ENCODE data around the gene CFAP46.
"Not testable (repeated sequence)": the region's sequence is repeated elsewhere in the genome, so short reads cannot be mapped to it uniquely, and the experiment has no call there.

Gene CFAP46

DNA sequence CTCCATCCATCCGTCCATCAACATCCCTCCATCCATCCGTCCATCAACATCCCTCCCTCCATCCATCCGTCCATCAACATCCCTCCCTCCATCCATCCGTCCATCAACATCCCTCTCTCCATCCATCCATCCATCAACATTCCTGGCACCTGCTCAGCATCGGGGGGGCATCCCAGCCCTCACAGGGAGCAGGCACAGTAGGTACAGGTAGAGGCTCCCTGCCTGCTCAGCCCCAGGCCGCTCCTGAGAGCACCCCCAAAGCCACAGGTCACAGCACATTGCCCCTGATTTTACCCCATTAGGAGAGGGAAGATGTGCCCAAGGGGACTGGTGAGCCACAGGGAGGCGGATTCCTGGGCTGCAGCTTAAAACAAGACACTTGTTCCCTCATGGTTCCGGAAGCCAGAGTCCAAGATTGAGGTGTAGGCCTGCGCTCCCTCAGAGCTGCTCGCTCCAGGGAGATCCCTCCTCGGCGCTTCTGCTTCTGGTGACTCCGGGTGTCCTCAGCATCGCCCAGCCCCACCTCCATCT is 21.1 kb upstream of the CFAP46 start:
- DNase-seq (ENCODE audit: low read depth in 4 of 4, low spot score in 1 of 4) = no peak

DNA sequence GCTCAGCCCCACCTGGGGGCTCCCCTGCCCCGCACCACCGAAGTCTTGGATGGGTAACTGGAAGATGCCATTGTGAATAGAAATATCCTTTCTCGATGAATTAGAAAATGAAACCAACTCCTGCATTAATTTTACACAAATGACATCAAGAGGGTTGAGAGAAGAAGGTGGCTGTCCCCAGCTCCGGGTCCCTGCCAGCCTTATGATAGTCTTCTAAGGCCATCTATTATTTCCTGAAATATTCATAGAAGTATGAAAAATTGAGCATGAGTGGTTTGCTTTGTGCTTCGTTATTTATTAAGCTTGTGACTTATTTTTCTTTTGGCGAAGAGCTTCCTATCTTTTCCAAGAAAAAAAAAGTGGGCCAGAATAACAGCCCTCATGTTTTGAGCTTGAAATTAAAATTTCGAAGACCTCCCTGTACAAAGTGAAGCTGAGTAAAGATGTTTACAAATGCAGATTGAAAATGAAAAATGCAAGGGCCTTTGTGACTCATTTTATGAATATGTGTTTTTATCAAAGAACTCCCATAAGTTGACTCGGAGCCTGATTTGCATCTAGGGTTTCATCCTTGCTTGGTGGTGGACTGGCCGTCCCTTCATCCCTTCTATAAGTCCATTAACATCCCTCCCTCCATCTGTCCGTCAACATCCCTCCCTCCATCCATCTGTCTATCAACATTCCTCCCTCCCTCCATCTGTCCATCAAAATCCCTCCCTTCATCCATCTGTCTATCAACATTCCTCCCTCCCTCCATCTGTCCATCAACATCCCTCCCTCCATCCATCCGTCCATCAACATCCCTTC is 20.5 kb upstream of the CFAP46 start:
- DNase-seq (ENCODE audit: low read depth in 4 of 4, low spot score in 1 of 4) = no peak

DNA sequence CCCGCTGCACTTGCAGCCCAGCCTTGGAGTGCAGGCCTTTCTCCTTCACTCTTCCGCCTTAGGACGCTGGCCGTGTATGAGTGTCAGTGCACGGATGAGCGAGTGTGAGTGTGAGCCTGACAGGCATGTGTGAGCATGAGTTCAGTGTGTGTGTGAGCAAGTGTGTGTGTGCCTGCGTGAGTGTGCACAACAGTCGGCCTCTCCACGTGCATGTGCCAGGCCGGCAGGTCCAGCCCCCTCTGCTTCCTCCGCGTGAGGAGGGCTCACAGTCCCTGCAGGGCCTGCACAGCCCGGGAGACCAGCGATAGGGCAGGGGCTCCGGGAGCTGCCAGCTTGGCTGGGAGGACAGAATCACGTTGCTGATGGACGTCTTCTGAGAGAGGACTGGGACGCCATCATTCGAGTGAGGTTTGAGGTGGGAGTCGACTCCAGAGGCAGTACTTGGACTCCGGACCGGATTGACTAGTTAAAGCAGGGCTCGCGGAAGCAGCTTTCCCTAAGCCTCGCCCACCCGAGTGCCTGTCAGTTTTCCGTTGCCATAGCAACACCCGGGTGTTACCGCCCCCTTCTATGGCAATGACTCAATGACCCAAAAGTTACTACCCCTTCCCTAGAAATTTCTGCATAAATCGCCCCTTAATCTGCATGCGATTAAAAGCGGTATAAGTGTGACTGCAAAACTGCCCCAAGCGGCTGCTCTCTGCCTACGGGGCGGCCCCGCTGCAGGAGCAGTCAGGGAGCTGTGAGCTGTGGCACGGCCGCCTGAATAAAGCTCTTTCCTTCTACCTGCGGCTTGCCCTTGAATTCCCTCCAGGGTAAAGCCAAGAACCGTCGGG is 19.6 kb upstream of the CFAP46 start:
- peak; percentile 33 to 67 (median 60) for DNase-seq (ENCODE audit: low read depth in 4 of 4, low spot score in 1 of 4)

DNA sequence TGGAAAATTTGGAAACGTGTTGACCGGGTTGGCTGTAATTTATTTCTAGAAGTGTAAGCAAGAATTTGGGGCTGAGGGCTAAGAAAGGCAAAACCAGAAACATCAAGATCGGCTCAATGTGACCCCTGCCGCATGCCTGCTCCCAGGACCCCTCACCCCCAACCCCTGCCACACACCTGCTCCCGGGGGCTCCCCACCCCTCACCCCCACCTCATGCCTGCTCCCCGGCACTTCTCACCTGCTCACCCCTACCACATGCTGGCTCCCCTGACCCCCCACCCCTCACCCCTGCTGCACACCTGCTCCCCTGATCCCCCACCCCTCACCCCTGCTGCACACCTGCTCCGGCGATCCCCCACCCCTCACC is 19.0 kb upstream of the CFAP46 start:
- DNase-seq (ENCODE audit: low read depth in 4 of 4, low spot score in 1 of 4) = no peak

DNA sequence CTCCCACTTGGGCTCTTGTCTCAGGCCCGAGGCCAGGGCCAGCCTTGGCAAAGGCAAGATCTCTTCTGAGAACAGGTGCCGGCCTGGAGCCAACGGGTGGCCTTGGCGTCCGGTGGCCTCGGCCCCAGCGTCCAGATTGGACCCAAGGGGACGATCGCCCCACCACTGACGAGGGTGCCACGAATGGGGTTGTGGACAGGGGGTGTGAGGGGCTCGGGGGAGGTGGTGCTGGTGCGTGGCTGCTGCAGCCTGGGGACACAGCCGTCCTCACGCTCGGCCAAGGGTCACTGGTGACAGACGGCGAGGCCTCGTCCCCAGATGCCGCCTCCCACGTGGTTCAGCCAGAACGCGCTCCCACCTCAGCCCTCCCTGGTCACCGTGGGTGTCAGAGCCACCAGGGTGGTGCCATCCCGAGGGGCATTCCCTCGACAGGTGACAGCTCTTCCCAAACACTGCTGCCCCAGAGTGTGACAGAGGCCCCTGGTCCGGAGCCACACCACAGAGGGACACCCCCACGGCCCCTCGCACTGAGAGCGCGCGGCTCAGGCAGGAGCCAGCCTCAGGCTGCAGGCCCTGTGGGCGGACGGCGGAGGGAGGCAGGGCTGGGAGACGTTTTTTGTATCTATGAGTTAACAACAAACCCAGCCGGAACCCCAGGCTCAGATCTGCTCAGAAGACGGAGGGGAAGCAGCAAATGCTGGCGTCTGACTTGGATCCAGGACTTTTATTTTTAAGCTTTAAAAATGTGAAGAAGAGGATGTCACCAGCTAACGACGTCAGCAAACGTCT is 18.5 kb upstream of the CFAP46 start:
- no peak for DNase-seq (ENCODE audit: low read depth in 4 of 4, low spot score in 1 of 4)

DNA sequence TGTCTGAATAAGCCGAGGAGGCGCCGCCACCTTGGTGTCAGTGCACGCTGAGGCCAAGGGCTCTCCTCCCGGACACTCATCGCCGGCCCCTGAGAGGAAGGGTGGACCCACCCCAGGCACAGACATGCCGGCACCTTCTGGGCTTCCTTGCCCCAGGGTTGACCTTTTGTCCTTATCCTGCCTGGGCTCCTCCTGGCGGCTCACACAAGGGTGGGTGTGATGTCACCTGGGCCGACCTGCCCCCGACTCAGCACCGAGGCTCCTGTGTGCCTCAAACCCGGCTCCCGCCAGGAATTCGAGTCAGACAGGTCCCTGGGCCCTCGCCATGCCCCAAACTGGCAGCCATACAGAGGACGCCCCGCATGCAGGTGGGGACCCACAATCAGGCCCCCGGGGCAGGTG is 17.7 kb upstream of the CFAP46 start:
- DNase-seq (ENCODE audit: low read depth in 4 of 4, low spot score in 1 of 4) = no peak

DNA sequence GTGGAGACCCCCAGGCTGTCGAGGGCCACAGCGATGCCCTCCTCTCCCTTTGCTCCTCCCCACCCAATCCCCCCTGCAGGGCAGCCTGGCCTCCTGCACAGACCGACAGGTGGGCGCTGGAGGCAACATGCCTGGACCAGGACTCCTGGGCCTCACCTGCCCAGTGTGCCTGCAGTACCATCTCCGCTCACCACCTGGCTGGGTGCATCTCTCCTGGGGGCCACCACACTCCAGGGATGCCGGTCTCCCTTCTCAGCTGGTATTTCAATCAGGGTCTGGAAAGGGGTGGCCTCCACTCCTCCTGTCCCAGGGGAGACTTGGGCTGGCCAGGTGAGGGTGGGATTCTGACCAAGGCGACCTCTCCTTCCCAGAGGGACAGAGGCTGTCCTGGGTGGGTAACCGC is 17.2 kb upstream of the CFAP46 start:
- no peak for DNase-seq (ENCODE audit: low read depth in 4 of 4, low spot score in 1 of 4)

DNA sequence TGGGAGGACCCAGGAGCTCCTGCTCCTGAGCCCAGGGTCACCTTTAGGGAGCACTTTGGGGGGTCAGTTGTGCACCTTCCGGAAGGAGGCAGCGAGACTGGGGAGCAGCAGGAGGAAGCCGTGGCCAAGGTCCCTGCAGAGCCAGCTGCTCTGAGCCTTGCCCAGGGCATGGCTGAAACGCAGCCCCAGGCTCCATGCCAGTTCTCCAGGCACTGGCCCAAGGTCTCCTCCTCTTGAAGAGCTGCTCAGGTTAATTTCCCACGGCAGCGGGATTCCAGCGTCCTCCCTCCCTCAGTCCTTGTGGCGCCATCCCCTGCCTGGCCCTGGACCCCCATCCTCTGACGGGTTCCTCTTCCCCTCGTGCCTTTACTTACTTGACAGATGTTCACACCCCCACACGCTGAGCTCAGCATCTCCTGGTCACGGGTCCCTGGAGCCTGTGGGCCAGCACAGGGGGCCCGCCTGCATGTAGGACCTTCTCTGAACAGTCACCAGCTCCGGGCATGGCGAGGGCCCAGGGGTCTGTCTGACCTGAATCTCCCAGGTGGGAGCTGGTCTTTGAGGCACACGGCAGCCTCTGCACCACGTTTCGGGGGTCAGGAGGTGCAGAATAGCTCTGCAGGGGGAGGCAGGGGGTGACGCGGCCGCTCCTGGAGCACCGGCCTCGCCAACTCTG is 16.7 kb upstream of the CFAP46 start:
- DNase-seq (ENCODE audit: low read depth in 4 of 4, low spot score in 1 of 4) = no peak

DNA sequence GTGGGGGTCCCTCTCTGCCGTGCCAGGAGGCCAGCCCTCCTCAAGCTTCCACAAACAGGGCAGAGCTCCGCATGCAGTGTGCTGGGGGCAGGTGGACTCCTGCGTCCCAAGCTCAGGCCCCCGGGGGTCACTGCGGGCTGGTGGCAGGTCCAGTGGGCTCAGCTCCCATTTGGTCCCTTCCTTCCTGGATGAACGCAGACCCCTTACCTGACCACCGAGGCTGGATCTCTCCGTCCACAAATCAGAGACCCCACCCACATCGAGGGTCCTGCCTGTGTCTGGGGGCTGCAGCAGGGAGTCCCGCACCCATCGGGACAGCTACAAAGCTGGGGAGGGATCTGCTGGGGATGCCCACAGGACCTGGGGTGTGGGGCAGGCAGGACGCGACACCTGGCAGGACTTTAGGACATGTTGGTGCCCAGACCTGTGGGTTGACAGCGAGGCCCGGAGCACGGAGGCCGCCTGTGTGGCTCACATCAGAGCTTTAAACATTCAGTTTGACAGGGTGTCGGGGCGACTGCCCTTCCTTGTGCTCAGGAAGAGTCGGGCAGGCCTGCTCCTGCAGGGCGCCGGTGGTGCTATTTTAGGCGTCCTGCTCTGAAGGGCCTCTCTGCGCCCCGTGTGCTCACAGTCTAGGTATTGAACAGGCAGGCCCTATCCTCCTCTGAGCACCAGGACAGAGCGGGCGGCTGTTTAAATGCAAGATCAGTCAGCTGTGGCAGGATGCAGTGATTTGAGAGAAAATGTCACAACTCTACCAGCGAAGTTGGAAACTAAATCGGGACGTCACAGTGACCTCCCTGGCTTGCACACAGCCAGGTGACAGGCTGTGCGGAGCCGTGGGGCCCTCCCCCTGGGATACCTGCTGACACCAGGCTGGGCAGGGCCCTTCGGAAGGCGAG is 15.9 kb upstream of the CFAP46 start:
- no peak for DNase-seq (ENCODE audit: low read depth in 4 of 4, low spot score in 1 of 4)

DNA sequence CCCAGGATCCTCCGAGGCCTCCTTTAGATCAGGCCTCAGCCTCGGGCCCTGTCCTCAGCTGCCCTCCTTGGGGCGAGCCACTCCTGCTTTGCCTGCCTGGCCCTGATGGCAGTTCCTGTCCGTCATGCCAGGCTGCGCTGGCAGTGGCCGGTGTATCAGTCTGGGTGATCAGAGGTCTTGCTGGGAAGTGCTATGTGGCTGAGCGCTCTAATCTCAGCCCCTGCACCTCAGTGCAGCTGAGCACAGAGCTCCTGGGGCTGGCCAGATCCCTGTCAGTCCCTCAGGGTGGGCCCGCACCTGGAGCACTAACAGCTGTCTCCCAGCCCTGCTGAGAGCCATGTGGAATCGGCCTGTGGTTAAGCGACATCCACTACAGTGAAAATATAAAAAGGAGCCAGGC is 14.8 kb upstream of the CFAP46 start:
- DNase-seq (ENCODE audit: low read depth in 4 of 4, low spot score in 1 of 4) = no peak

DNA sequence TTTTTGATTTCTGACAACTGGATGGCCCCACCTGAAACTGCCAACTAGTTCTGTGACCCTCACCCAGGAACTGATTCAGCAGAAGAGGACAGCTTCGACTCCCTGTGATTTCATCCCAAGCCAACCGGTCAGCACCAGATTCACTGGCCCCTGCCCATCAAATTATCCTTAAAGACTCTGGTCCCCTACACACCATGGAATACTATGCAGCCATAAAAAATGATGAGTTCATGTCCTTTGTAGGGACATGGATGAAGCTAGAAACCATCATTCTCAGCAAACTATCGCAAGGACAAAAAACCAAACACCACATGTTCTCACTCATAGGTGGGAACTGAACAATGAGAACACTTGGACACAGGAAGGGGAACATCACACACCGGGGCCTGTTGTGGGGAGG is 13.9 kb upstream of the CFAP46 start:
- DNase-seq (ENCODE audit: low read depth in 4 of 4, low spot score in 1 of 4) = not testable (repeated sequence)

DNA sequence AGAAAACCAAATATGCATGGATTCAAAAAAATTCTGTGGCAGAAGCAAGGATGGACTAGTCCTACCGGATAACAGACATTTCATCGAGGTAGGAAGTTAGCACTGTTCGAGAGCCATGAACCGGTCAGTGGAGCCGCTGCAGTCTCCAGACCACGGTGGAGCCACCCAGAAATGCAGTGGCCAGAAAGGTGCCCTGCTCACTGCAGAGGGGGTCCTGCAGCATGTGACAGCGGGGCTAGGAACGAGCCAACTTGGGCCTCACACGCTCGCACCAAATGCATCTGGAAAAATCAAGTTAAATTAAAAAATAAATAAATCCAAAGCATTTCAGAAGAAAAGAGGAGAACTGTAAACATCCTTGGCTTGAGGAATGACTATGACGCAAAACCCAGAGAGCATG is 13.1 kb upstream of the CFAP46 start:
- no peak for DNase-seq (ENCODE audit: low read depth in 4 of 4, low spot score in 1 of 4)

DNA sequence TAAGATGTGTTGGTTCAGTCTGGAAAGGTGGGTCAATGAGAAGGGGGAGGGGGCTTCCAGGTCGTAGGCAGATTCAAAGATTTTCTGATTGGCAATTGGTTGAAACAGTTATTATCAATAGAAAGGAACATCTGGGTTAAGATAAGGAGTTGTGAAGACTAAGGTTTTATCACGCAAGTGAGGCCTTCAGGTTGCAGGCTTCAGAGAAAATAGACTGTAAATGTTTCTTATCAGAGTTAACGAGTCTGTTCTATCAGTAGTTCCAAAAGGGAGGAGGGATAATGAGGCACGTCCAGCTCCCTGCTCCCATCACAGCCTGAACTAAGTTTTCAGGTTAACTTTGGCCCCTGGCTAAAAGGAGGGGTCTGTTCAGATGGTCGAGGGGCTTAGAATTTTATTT is 11.1 kb upstream of the CFAP46 start:
- no peak for DNase-seq (ENCODE audit: low read depth in 4 of 4, low spot score in 1 of 4)

DNA sequence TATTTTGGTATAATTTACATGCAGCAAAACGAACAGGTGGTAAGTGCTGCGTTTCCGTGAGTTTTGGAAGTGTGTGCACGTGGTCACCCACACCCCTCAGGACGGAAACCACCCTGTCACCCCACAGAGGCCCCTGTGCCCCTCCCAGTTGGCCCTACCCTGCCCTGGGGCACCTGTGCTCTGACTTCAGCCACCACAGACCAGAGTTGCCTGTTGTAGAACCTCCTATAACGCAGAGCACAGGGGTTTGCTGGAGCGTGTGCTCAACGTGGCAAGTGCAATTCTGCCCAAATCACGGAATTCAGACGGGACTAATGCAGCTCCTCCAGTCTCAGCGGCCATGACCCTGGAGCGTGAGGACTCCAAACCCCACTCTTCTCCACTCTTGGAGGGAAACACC is 9.6 kb upstream of the CFAP46 start:
- DNase-seq (ENCODE audit: low read depth in 4 of 4, low spot score in 1 of 4) = no peak

DNA sequence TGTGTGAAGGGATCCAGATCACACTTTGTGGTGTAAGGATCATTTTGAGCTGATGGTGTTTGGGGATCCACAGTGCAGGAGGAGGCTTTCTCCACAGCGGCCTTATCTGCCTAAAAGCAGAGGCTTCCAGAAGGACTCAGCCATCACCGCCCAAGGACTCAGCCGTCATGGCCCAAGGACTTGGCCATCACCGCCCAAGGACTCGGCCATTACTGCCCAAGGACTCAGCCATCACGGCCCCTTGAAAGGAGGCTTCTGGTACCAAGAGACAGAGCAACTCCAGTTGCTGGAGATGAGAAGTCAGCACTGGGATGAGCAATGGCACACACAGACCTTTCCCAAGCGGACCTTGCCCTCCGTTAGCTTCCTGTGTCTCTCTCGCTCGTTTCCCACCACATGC is 6.0 kb upstream of the CFAP46 start:
- no peak for DNase-seq (ENCODE audit: low read depth in 4 of 4, low spot score in 1 of 4)

DNA sequence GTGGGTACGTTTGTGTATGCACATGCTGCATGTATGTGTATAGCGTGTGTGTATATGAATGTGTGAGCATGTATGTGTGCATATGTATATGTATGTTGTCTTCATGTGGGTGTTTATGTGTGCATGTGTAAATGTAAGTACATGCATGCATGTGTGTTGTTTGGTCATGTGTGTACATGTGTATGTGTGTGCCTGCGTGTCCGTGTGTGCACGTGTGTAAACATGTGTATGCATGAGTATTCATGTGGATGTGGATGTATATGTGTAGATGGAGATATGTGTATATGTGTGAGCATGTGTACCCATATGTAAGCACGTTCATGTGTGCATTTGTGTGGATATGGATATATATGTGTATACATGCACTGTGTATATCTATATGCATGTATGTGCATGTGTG is 5.5 kb upstream of the CFAP46 start:
- DNase-seq (ENCODE audit: low read depth in 4 of 4, low spot score in 1 of 4) = no peak

DNA sequence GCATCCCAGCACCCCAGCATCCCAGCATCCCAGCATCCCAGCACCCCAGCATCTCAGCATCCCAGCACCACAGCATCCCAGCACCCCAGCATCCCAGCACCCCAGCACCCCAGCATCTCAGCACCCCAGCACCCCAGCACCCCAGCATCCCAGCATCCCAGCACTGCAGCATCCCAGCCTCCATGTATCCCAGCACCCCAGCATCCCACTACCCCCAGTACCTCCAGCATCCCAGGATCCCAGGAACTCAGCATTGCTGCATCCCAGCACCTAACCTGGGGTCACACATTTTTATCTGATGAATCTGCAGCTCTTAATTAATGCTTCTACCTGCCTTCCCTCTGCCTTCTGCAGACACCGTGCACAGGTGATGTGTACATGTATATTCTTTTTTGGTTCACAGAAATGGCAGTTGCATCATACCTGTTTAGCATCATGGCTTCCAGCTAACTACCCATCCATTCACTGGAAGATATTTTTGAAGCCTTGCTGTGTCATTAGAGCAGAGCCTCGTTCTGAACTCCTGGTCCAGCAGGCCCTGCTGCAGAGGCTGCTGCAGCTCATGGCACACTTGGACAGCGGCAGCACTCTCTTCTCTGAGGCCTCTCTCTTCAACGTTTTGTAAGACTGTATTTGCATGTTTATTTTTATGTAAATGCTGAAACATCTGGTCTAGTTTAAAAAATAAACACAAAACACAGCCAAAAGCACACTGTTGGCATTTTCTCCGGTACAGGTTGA is 4.6 kb upstream of the CFAP46 start:
- no peak for DNase-seq (ENCODE audit: low read depth in 4 of 4, low spot score in 1 of 4)

DNA sequence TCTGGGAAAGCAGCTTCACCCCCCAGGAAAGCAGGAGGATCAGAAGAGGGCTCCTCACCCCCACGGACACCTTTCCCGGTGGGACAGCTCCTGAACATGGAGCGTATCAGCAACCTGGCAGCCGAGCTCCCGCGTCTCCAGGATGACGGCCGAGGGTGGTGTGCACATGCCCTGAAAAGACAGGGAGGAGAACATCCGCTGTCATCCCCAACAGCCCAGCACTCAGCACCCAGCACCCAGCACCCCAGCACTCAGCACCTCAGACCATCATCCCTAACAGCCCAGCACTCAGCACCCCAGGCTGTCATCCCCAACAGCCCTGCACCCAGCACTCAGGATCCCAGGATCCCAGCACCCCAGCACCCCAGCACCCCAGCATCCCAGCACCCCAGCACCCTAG is 3.9 kb upstream of the CFAP46 start:
- DNase-seq (ENCODE audit: low read depth in 4 of 4, low spot score in 1 of 4) = no peak

DNA sequence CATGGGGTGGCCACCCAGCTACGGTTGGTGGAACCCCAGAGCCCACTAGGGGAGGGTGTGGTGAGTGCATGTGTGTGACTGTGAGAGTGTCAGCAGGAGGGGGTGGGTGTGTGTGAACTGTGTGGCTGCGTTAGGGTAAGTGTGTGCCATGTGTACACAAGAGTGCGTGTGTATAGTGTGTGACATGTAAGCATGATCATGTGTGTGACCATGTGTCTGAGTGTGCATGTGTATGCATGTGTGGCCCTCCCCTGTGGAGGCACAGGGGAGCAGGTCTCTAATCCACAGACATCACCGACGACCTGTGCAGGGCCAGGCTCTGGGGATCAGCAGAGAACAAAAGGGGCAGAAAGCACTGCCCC is 3.5 kb upstream of the CFAP46 start:
- no peak for DNase-seq (ENCODE audit: low read depth in 4 of 4, low spot score in 1 of 4)

All from stimulated activated CD4-positive, alpha-beta T cell treated with anti-CD3 and anti-CD28 coated beads, Interleukin-1b, Interleukin-23, amount 100 ng/mL, for 24 hours (primary cell).